HPDE6-E6E7 (cell line): Measurements from ENCODE around the gene KRIT1.

ENCODE experiments used
- DNase-seq: peaks from one replicate; pipeline ENCODE4 v3.0.0; 2011; ENCODE audit warnings: missing footprints; ENCODE audit errors: extremely low spot score

KRIT1 gene

GRCh38 chr7:92150450-92151017 lies 95.2 kb downstream of the KRIT1 start:
- no peak for DNase-seq

GRCh38 chr7:92149736-92150239 lies 95.9 kb downstream of the KRIT1 start:
- no peak for DNase-seq
